Endothelial cell of umbilical vein (primary cell): ENCODE measurements around the gene C1QTNF2. TPM values are rescaled to one million over a fixed set of nuclear protein-coding genes. Genes with fewer than 3 reads are reported as not detected.

Source experiments
- BruUV-seq: library from RNA; stranded (reverse); fragments of 400-500 nt; replicated peaks from 2 replicates; lab custom pipeline; 2021; lab: Mats Ljungman, UMichigan
- CTCF ChIA-PET: fragments of 300-600, 350-600 bp; sonication (Branson Sonifier 250); formaldehyde crosslinking; loops from one replicate; lab custom pipeline; 2021; ENCODE audit warnings: antibody characterized with exemption, inconsistent platforms; lab: Charles Lee
- POLR2A ChIA-PET: fragments of 300-600, 350-600 bp; sonication (Branson Sonifier 250); formaldehyde crosslinking; loops from one replicate; lab custom pipeline; 2021; ENCODE audit warnings: antibody characterized with exemption, inconsistent platforms; lab: Charles Lee
- DNase-seq: peaks from one replicate; pipeline ENCODE4 v3.0.0-alpha.2; 2011; ENCODE audit warnings: low read depth, low spot score
- FAIRE-seq: peaks from 2 replicates; lab custom pipeline; 2011; peaks lifted over from hg19 to GRCh38; lab: Jason Lieb, UNC
- H2AFZ ChIP-seq: 2 replicates; pipeline ENCODE4 v1.6.0; 2012; ENCODE audit warnings: low read depth, low read length, control low read depth, inconsistent platforms
- H3K27ac ChIP-seq: 2 replicates; pipeline ENCODE4 v1.5.1; 2011; ENCODE audit warnings: low read depth, mild to moderate bottlenecking, control low read depth, low read length, moderate library complexity; ENCODE audit not compliant: insufficient read depth
- H3K27me3 ChIP-seq, 2 experiments: 2 replicates each; pipeline versions ENCODE4 v1.6.0 to v1.6.1; 2011; ENCODE audit warnings: low read length in 2 of 2, mixed read lengths in 1 of 2; ENCODE audit not compliant: control insufficient read depth in 2 of 2, insufficient read depth in 2 of 2
- H3K36me3 ChIP-seq, 2 experiments: 2 replicates in 1 of 2; 3 replicates in 1 of 2; pipeline ENCODE4 v1.5.1; 2011; ENCODE audit warnings: low read length in 2 of 2, mild to moderate bottlenecking in 1 of 2, moderate library complexity in 1 of 2; ENCODE audit not compliant: control insufficient read depth in 2 of 2, insufficient read depth in 2 of 2; ENCODE audit errors: extremely low read depth in 1 of 2
- H3K4me1 ChIP-seq: 3 replicates; pipeline ENCODE4 v1.5.1; 2011; ENCODE audit warnings: mild to moderate bottlenecking, low read length; ENCODE audit not compliant: control insufficient read depth, insufficient read depth; ENCODE audit errors: extremely low read depth
- H3K4me2 ChIP-seq: 2 replicates; pipeline ENCODE4 v1.6.1; 2011; ENCODE audit warnings: low read length, control low read depth, mixed read lengths; ENCODE audit not compliant: insufficient read depth
- H3K4me3 ChIP-seq, 3 experiments: fragments of 200-600 bp in 1 of 3; sonication (generic), shearing (Covaris generic) in 1 of 3; replicated peaks in 1 of 3; 2 replicates each; pipeline ENCODE4 v1.5.1; 2011 to 2016; ENCODE audit warnings: control low read depth in 3 of 3, low read length in 3 of 3, mild to moderate bottlenecking in 2 of 3, inconsistent platforms in 1 of 3, low read depth in 1 of 3, moderate library complexity in 1 of 3; ENCODE audit not compliant: insufficient read depth in 1 of 3
- H3K79me2 ChIP-seq: 2 replicates; pipeline ENCODE4 v1.6.0; 2012; ENCODE audit warnings: low read length, inconsistent platforms; ENCODE audit not compliant: control insufficient read depth, insufficient read depth
- H3K9ac ChIP-seq: replicated peaks from 2 replicates; pipeline ENCODE3; 2011; ENCODE audit warnings: low read length, control low read depth; ENCODE audit not compliant: insufficient read depth; ENCODE audit errors: extremely low read depth
- H3K9me1 ChIP-seq: replicated peaks from 3 replicates; pipeline ENCODE4 v1.6.0; 2011; ENCODE audit warnings: mild to moderate bottlenecking, low read length; ENCODE audit not compliant: control insufficient read depth, insufficient read depth; ENCODE audit errors: extremely low read depth
- H3K9me3 ChIP-seq: replicated peaks from 2 replicates; pipeline ENCODE4 v1.5.1; 2012; ENCODE audit warnings: low read length, inconsistent platforms; ENCODE audit not compliant: control insufficient read depth, insufficient read depth
- H4K20me1 ChIP-seq: replicated peaks from 2 replicates; pipeline ENCODE3; 2011; ENCODE audit warnings: mild to moderate bottlenecking, low read length; ENCODE audit not compliant: control insufficient read depth, insufficient read depth; ENCODE audit errors: extremely low read depth
- CTCF ChIP-seq, 2 donors: IDR thresholded peaks; 1 replicate in 1 of 2; 2 replicates in 1 of 2; pipeline ENCODE4 v1.5.1; 2011; ENCODE audit warnings: low read length in 2 of 2, mild to moderate bottlenecking in 2 of 2, moderate library complexity in 2 of 2, control low read depth in 1 of 2, inconsistent platforms in 1 of 2, low read depth in 1 of 2; ENCODE audit not compliant: insufficient read depth in 1 of 2; ENCODE audit errors: extremely low read depth in 1 of 2
- EZH2 ChIP-seq: IDR thresholded peaks from 2 replicates; pipeline ENCODE4 v1.6.1; 2012; ENCODE audit warnings: borderline replicate concordance, low read depth, mild to moderate bottlenecking, moderate library complexity, low read length, inconsistent platforms; ENCODE audit not compliant: severe bottlenecking
- FOS ChIP-seq: IDR thresholded peaks from 2 replicates; pipeline ENCODE4 v1.6.1; 2011; ENCODE audit warnings: mild to moderate bottlenecking, low read length, moderate library complexity, borderline replicate concordance; ENCODE audit not compliant: insufficient read depth
- GATA2 ChIP-seq: IDR thresholded peaks from 2 replicates; pipeline ENCODE4 v1.7.0; 2011; ENCODE audit warnings: low read depth, mild to moderate bottlenecking, moderate library complexity, mixed read lengths, low read length; ENCODE audit not compliant: insufficient read length, insufficient read depth
- JUN ChIP-seq: IDR thresholded peaks from 2 replicates; pipeline ENCODE4 v1.6.1; 2011; ENCODE audit warnings: borderline replicate concordance, low read depth; ENCODE audit not compliant: insufficient read length, insufficient read depth
- MAX ChIP-seq: IDR thresholded peaks from 2 replicates; pipeline ENCODE4 v1.6.1; 2011; ENCODE audit not compliant: insufficient read depth, insufficient read length
- MYC ChIP-seq: IDR thresholded peaks from one replicate; pipeline ENCODE4 v1.6.1; 2011; ENCODE audit warnings: mild to moderate bottlenecking, low read depth, low read length
- POLR2A ChIP-seq: IDR thresholded peaks from 2 replicates; pipeline ENCODE4 v1.6.1; 2012; ENCODE audit warnings: low read depth, mild to moderate bottlenecking, control low read depth, low read length
- POLR2AphosphoS5 ChIP-seq: IDR thresholded peaks from 2 replicates; pipeline ENCODE4 v1.6.1; 2012; ENCODE audit warnings: low read depth, mild to moderate bottlenecking, control low read depth, low read length, moderate library complexity; ENCODE audit not compliant: insufficient read depth
- dilution Hi-C: fragments of 300-500 bp; cut with MboI; formaldehyde crosslinking; loops from one replicate; pipeline ENCODE4 v1.15.0; 2019; ENCODE audit warnings: low sequenced_read_pairs; ENCODE audit not compliant: extremely low pct_ligation_motif_present
- intact Hi-C: fragments of 100-400 bp; cut with micrococcal nuclease; formaldehyde crosslinking; loops from one replicate; pipeline ENCODE4 v1.10.0; 2022
- polyA plus RNA-seq, 4 experiments: library from polyadenylated mRNA; depleted of rRNA in 3 of 4; stranded (reverse) in 3 of 4; unstranded in 1 of 4; fragments of >200 nt; gene quantifications; 2 replicates each; pipeline versions ENCODE4 v1.2.1 to v1.2.3, GENCODE V29; 2011 to 2012; ENCODE audit warnings: missing spikeins in 1 of 4
- total RNA-seq: library from RNA; stranded (reverse); gene quantifications from 2 replicates; pipeline ENCODE4 v1.2.3, GENCODE V29; 2021

Gene C1QTNF2
- total and polyA plus RNA-seq, 2 donors (not counting 3 experiments of a cell fraction or from before 2014, with no cell fraction given): 0.52 to 0.53 TPM

- dilution Hi-C loops: no loop called here
- no peaks in the 10 kb centered on the region for H3K9me1 ChIP-seq
- no peak for DNase-seq
- FAIRE-seq: no peak
- peaks cover 5% of the 10 kb centered on the region for H3K79me2 ChIP-seq
- TF ChIP-seq POLR2A (no peak), EZH2 (no peak), FOS (no peak), MAX (no peak), CTCF (IDR thresholded peaks at IDR 0.05; ENCODE audit: extremely low read depth in 1 of 2, insufficient read depth in 1 of 2, low read depth in 1 of 2, low read length in 2 of 2) (no peak), GATA2 (no peak), MYC (no peak), POLR2AphosphoS5 (no peak), JUN (no peak)
- no TSS peak for BruUV-seq
- H3K27ac ChIP-seq: no peak overlapping the region
- H3K36me3 ChIP-seq: peaks cover 3 to 31% of the 10 kb centered on the region in 2 experiments
- no peaks in the 10 kb centered on the region for H3K9me3 ChIP-seq
- H3K4me2 ChIP-seq: no peak overlapping the region
- POLR2A ChIA-PET: no interaction called here
- CTCF ChIA-PET: no interaction called here
- no peaks in the 10 kb centered on the region for H3K27me3 ChIP-seq
- no peak overlapping the region for H3K9ac ChIP-seq
- no peak overlapping the region for H3K4me3 ChIP-seq
- H3K4me1 ChIP-seq: peaks cover 4% of the 10 kb centered on the region
- no peaks in the 10 kb centered on the region for H4K20me1 ChIP-seq
- intact Hi-C loops: no loop called here
- H2AFZ ChIP-seq: no peak overlapping the region
Observed at GRCh38 chr5:160306696-160307095, 63.7 kb downstream of the C1QTNF2 start.
